Measurements from ENCODE around the gene CD276. TPM values are rescaled to one million over a fixed set of nuclear protein-coding genes. Genes with fewer than 3 reads are reported as not detected.

Gene CD276
- total RNA-seq, 4 donors from 2014 or later = 22.8 to 48.7 (median 30.8) TPM

DNA sequence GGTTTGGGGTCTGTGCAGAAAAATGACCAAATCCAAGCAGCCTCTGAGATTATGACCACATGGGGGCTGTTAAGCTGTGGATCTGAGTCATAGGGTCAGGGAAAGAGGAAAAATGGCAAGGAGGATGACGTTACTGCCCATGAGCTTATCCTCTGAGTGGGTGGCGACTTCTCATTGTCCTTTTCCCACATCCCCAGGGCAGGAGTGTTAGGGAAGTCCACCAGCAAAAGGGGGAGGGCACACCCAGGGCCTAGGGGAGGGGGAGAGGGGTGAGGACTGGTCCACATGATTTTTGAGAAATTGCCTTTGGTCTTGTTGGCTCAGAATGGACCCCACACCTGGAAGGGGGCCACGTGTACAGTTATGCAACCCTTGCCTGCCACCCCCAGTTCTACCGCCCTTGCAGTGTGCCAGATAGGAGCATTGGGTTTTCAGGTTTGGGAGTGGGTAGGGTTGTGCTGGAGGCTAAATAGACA, 2.6 kb downstream of the CD276 start:
- no peaks in the 10 kb centered on the region for H3K27me3 ChIP-seq
- peaks cover 0 to 39% (median 9%) of the 10 kb centered on the region in 4 donors for H3K4me1 ChIP-seq
- no peaks in the 10 kb centered on the region for H3K9me3 ChIP-seq
- no peak overlapping the region for H3K4me3 ChIP-seq
- TF ChIP-seq POLR2A (IDR thresholded peaks at IDR 0.05) (no peak), CTCF (IDR thresholded peaks at IDR 0.05) (no peak)
- no peaks in the 10 kb centered on the region for H3K36me3 ChIP-seq
- peak in 1 of 3 donors; percentile 28 for DNase-seq
- H3K27ac ChIP-seq = no peak overlapping the region

DNA sequence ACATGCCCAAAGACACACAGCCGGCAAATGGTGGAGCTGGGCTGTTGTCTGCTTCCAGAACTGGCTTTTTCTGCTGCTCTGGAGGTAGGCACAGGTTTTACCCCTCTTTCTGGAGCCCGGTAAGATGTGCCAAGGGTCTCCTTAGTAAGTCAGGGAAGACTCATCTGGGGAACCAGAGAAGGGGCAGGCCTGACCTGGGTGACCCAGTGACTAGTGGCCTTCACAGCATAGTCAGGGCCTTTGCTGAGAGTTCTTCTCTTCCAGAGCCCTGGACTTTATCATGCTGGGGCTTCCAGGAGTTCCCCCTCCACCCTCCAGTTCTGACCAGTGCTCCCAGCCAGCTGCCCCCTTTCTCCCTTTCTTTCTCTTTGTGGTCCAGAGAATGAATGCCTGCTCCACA, 3.2 kb downstream of the CD276 start:
- Histone ChIP-seq H3K9me3 (no peaks in the 10 kb centered on the region), H3K4me3 (no peak overlapping the region), H3K36me3 (no peaks in the 10 kb centered on the region), H3K27me3 (no peaks in the 10 kb centered on the region), H3K27ac (no peak overlapping the region), H3K4me1 (peaks cover 0 to 39% (median 9%) of the 10 kb centered on the region in 4 donors)
- DNase-seq = peak in 1 of 3 donors; percentile 14
- TF ChIP-seq CTCF (IDR thresholded peaks at IDR 0.05) (no peak), POLR2A (IDR thresholded peaks at IDR 0.05) (no peak)

GRCh38 chr15:73688455-73688854, 4.3 kb downstream of the CD276 start:
- no peak overlapping the region for H3K4me3 ChIP-seq
- peak in 1 of 3 donors; percentile 19 for DNase-seq
- H3K27me3 ChIP-seq = no peaks in the 10 kb centered on the region
- no peaks in the 10 kb centered on the region for H3K36me3 ChIP-seq
- TF ChIP-seq POLR2A (IDR thresholded peaks at IDR 0.05) (no peak), CTCF (IDR thresholded peaks at IDR 0.05) (no peak)
- no peaks in the 10 kb centered on the region for H3K9me3 ChIP-seq
- peaks cover 0 to 36% (median 9%) of the 10 kb centered on the region in 4 donors for H3K4me1 ChIP-seq
- peak overlapping the region in 1 of 4 donors; percentile 3 for H3K27ac ChIP-seq

GRCh38 chr15:73691396-73691795, 7.2 kb downstream of the CD276 start:
- TF ChIP-seq CTCF (IDR thresholded peaks at IDR 0.05) = no peak
- H3K9me3 ChIP-seq = no peaks in the 10 kb centered on the region
- no peak overlapping the region for H3K27ac ChIP-seq
- H3K27me3 ChIP-seq = no peaks in the 10 kb centered on the region
- DNase-seq = peak in 1 of 3 donors; percentile 71
- no peaks in the 10 kb centered on the region for H3K36me3 ChIP-seq
- H3K4me3 ChIP-seq = no peak overlapping the region
- peaks cover 0 to 33% (median 0%) of the 10 kb centered on the region in 4 donors for H3K4me1 ChIP-seq

DNA sequence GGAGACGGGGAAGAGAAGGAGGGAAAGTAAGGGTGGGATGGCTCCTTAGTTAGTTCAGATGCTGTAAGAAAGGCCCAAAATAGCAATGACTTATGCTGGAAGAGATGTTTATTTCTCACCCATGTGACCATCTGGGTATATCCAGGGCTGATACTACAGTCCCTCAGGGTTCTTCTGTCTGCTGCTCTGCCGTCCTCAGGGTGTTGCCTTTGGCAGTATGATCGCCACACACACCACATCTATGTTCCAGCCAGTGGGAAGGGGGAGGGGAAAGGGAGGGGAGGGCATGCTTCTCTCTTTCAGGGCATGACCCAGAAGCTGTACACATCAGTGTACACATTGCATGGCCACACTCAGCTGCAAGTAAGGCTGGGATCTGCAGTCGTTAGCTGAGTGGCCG, 10.2 kb downstream of the CD276 start:
- no peak for TF ChIP-seq CTCF (IDR thresholded peaks at IDR 0.05)
- peak in 1 of 3 donors; percentile 18 for DNase-seq
- Histone ChIP-seq H3K27ac (no peak overlapping the region), H3K36me3 (no peaks in the 10 kb centered on the region), H3K4me1 (peaks cover 0 to 38% (median 7%) of the 10 kb centered on the region in 4 donors), H3K27me3 (no peaks in the 10 kb centered on the region), H3K4me3 (no peak overlapping the region), H3K9me3 (no peaks in the 10 kb centered on the region)
